ENCODE data around the gene CRB2.
"Not testable (repeated sequence)": the region's sequence is repeated elsewhere in the genome, so short reads cannot be mapped to it uniquely, and the experiment has no call there.

The CRB2 gene

DNA sequence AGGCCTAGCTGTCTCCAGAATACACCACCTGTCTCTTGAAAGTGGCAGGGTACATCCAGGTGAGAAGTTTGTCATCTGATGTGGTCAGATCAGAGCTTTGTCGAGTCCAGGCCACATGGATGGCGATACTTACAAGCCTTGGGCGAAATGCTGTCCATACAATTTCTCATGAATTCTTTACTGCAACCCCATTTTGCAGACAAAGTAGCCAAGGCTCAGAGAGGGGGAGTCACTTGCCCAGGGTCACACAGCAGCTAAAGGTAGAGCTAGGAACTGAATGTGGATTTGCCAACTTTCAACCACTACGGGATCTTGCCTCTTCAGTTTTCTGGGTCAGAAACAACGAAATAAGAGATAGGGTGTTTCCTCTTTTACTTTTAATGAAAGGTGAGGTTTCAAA is 35.2 kb downstream of the CRB2 start:
- ATAC-seq (no peak), DNase-seq (ENCODE audit: low spot score in 2 of 2) (no peak)
- no peak overlapping the region for H3K4me3 Mint-ChIP-seq
- H3K4me1 Mint-ChIP-seq = peaks cover 6% of the 10 kb centered on the region
- H3K9me3 Mint-ChIP-seq = no peaks in the 10 kb centered on the region
- no peak overlapping the region for H3K27ac Mint-ChIP-seq
- peaks cover 5% of the 10 kb centered on the region for H3K36me3 Mint-ChIP-seq

DNA sequence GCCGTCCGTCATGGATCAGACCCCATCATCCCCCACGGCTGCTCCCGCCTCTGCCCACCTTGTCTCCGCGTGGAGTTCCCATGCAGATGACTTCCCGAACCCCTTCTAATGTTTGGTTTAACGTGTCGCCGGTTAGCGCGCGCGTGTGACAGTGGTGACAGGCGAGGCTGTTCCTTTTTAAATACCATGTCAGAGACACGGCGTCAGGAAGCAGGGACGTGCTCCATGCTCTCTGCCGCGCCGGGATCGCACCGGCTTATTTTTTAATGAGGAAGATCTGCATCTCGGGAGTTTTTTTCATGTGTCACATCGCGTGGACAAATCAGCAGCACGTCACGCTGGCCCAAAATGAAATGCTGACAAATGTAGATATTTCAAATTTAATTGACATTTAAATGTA is 35.9 kb downstream of the CRB2 start:
- H3K27ac Mint-ChIP-seq = no peak overlapping the region
- H3K9me3 Mint-ChIP-seq = no peaks in the 10 kb centered on the region
- peaks cover 5% of the 10 kb centered on the region for H3K36me3 Mint-ChIP-seq
- no peak for ATAC-seq
- H3K4me1 Mint-ChIP-seq = peaks cover 6% of the 10 kb centered on the region
- no peak for DNase-seq (ENCODE audit: low spot score in 2 of 2)
- no peak overlapping the region for H3K4me3 Mint-ChIP-seq

DNA sequence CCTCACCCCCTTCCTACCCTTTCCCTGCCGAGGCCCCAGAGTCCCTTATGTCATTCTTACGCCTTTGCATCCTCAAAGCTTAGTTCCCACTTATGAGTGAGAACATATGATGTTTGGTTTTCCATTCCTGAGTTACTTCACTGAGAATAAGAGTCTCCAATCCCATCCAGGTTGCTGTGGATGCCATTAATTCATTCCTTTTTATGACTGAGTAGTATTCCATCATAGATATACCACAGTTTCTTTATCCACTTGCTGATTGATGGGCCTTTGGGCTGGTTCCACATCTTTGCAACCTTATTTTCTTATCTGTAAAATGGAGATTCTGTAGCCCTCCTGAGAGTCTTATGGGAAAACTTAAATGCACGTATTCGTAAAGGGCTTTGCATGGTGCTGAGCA is 36.8 kb downstream of the CRB2 start:
- Mint-ChIP-seq H3K4me1 (peaks cover under 1% of the 10 kb centered on the region), H3K36me3 (peaks cover 5% of the 10 kb centered on the region), H3K4me3 (no peak overlapping the region), H3K9me3 (no peaks in the 10 kb centered on the region), H3K27ac (no peak overlapping the region)
- no peak for ATAC-seq
- DNase-seq (ENCODE audit: low spot score in 2 of 2) = no peak

DNA sequence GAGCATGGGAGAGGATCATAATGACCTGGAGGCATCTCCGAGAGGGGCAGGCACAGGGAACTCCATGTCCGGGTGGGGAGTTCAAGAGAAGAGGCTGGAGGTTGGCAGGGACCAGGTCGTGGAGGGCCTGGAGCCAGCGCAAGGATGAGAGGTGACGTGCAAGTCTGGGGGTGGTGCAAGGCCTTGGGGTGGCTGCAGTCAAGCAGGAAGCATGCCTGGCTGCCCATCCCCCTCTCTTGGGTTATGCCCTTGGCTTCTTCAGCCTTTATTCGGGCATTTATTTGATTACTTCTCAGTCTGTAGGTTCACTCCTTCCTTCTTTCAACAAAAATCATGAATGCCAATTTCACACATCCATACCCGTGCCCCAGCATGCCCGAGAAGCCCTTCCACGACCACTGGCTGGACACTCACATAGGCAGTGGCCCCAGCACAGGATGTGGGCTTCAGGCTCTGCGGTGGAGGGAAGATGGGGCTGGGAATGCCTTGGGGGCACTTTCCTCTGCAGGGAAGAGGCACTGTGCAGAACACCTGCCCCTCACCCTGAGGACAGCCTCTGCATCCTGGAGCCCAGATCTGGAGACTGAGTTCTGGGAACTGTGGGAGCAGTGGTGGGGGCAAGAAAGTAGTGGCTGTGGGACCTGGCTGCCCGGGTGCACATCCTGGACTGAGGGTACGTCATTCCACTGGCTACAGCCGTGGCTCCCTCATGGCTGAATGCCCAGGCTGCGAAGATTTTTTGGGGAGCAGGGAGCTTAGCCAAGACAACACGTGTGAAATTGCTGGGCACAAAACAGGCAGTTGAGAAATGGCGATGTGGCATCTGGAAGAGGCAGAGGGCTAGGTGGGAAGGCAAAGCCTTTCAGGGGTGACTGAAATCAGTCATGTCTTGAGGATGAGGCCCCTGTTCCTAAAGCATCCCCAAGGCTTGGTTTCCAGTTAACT is 38.6 kb downstream of the CRB2 start:
- Mint-ChIP-seq H3K9me3 (no peaks in the 10 kb centered on the region), H3K4me1 (no peaks in the 10 kb centered on the region), H3K36me3 (peaks cover 5% of the 10 kb centered on the region), H3K4me3 (no peak overlapping the region), H3K27ac (no peak overlapping the region)
- no peak for ATAC-seq
- DNase-seq (ENCODE audit: low spot score in 2 of 2) = no peak

DNA sequence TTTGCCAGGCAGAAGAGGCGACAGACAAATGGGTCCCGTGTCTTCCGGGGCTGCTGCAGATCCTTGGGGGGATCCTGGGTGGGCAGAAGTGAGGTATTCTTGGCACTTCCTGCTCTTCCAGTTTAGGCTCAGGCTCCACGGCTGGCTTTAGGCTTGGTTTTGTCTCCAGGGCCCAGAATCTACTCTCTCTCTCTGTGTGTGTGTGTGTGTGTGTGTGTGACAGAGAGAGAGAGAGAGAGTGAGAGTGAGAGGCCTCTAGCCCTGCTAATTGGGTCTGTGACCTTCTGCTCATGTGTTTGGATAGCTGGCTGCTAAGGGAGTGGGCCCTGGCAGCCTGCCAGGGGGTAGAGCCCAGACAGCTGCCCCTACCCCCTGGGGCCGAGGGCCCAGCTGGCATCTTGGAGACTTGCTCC is 39.3 kb downstream of the CRB2 start:
- no peak overlapping the region for H3K27ac Mint-ChIP-seq
- ATAC-seq = no peak
- H3K9me3 Mint-ChIP-seq = no peaks in the 10 kb centered on the region
- no peak for DNase-seq (ENCODE audit: low spot score in 2 of 2)
- H3K36me3 Mint-ChIP-seq = peaks cover under 1% of the 10 kb centered on the region
- H3K4me1 Mint-ChIP-seq = no peaks in the 10 kb centered on the region
- H3K4me3 Mint-ChIP-seq = no peak overlapping the region

DNA sequence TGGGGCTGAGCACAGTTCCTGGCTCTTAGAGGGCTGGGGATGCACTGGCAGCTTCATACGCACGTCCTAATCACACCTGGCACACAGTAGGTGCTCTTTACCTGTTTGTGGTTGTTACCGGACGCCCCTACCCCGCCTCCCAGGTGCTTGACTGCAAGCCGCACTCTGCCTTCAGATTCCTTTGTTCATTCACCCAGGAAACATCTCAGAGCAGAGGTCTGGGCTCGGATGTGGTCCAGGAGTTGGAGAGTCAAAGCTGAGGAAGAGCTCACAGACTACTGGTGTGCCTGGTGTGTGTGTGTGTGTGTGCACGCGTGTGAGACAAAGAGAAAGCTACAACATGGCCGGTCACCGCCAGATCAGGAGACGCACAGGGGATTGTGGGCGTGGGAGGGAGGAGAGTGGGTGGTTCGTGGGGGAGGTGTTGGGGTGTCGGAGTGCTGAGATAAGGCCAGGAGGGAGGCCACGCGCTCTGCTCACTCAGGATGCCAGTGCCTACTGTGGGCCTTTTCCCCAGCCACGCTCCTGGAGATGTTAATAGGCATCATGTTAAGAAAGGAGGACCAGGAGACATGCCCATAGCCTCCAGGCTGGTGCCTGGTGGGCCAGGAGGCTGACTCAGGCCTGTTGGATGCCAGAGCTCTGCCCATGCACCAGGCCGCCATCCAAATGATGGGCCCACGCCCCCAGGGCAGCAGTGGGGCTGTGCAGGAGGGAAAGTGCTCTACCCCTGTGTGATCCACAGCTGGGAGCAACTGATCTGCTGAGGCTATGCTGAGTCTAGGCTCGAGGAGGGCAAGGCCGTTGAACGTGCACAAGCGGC is 39.9 kb downstream of the CRB2 start:
- Mint-ChIP-seq H3K36me3 (no peaks in the 10 kb centered on the region), H3K9me3 (no peaks in the 10 kb centered on the region), H3K4me1 (no peaks in the 10 kb centered on the region), H3K27ac (no peak overlapping the region), H3K4me3 (no peak overlapping the region)
- ATAC-seq (no peak), DNase-seq (ENCODE audit: low spot score in 2 of 2) (no peak)

DNA sequence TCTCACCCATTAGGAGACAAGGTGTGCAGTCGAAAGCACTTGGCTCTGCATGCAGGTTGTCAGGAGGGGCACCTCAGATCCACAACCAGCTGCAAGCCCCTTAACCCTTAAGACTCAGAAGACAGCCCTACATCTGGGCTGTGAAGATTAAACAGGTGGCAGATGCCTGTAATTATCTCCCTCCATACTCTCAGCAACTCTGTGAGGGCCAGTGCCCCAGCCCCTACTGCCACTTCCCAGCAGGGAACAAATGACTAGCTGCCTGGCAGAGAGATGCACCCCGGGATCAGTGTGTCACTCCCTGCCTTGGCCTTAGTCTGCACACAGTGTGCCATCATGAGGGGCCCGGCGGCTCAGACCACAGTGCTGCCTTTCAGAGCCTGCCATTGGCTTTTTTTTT is 42.0 kb downstream of the CRB2 start:
- ATAC-seq (no peak), DNase-seq (ENCODE audit: low spot score in 2 of 2) (no peak)
- Mint-ChIP-seq H3K9me3 (no peaks in the 10 kb centered on the region), H3K4me3 (no peak overlapping the region), H3K36me3 (no peaks in the 10 kb centered on the region), H3K4me1 (no peaks in the 10 kb centered on the region), H3K27ac (no peak overlapping the region)

DNA sequence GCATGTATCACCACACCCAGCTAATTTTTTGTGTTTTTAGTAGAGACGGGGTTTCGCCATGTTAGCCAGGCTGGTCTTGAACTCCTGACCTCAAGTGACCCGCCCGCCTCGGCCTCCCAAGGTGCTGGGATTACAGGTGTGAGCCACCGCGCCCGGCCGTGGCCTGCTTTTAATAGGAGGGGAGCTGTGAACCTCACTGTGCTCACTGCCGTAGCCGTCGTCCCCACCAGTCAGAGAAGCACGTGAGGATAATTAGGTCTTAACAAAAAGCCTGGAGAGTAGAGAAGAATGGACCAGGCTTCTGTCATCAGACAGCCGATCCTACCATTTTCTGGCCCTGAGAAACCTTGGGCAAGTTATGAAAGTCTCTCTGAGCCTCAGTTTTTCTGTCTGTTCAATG is 42.9 kb downstream of the CRB2 start:
- not testable (repeated sequence) for ATAC-seq; H3K9me3 Mint-ChIP-seq; H3K27ac Mint-ChIP-seq; H3K36me3 Mint-ChIP-seq; DNase-seq (ENCODE audit: low spot score in 2 of 2); H3K4me3 Mint-ChIP-seq; H3K4me1 Mint-ChIP-seq

DNA sequence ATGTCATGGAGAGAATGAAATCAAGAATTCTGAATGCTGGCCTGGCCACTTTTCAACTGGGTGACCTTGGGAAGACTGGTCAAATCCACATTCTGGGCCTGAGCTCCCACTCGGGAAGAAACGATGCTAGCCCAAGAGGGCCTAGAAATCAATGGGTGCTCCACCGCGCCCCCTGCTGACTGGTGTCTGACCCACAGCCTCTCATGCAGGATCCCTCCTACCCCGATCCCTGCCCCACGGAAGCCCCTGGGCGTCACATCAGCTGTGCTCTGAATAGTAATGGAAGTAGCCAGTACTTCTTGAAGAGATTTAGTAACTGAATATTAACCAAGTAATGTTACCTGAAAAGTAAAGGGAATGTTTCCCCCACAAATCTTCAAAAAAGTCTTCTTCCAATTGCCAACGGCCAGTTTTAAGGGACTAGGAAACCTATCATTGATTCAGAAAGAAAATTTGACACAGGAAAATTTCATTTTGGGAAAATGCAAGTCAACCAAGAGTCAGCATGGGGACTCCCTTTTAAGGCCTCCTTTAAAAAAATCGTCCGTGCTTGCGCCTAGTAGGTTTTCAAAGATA is 43.9 kb downstream of the CRB2 start:
- no peak overlapping the region for H3K27ac Mint-ChIP-seq
- DNase-seq (ENCODE audit: low spot score in 2 of 2) = no peak
- H3K36me3 Mint-ChIP-seq = no peaks in the 10 kb centered on the region
- H3K9me3 Mint-ChIP-seq = no peaks in the 10 kb centered on the region
- no peak overlapping the region for H3K4me3 Mint-ChIP-seq
- no peaks in the 10 kb centered on the region for H3K4me1 Mint-ChIP-seq
- no peak for ATAC-seq

DNA sequence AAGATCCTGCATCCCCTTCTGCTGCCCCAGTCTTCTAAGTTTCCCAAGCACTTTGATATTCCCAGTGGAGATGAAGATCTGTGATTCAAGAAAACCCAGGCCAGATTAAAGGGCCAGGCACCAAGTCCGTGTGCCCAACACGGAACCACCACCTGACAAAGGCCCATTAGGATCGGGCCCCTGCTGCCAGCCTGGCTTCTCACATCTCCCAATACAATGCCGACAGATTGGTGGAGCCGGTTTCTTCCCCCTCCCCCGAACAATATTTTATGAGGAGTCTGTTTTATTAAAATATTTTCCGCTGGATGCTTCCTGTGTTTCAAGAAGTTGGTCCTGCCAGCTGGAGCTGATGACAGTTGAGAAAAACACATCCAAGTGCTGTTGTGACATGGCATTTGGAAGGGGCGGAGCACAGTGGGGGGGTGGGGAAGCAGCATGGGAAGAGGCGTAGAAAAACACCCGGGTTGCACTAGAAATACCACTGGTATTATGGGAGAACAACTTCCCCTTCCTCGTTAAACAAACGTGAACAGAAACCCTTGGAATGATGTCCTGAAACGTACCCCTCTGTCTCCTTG is 45.0 kb downstream of the CRB2 start:
- ATAC-seq (no peak), DNase-seq (ENCODE audit: low spot score in 2 of 2) (no peak)
- H3K4me1 Mint-ChIP-seq = no peaks in the 10 kb centered on the region
- H3K9me3 Mint-ChIP-seq = no peaks in the 10 kb centered on the region
- H3K27ac Mint-ChIP-seq = no peak overlapping the region
- H3K4me3 Mint-ChIP-seq = no peak overlapping the region
- no peaks in the 10 kb centered on the region for H3K36me3 Mint-ChIP-seq

DNA sequence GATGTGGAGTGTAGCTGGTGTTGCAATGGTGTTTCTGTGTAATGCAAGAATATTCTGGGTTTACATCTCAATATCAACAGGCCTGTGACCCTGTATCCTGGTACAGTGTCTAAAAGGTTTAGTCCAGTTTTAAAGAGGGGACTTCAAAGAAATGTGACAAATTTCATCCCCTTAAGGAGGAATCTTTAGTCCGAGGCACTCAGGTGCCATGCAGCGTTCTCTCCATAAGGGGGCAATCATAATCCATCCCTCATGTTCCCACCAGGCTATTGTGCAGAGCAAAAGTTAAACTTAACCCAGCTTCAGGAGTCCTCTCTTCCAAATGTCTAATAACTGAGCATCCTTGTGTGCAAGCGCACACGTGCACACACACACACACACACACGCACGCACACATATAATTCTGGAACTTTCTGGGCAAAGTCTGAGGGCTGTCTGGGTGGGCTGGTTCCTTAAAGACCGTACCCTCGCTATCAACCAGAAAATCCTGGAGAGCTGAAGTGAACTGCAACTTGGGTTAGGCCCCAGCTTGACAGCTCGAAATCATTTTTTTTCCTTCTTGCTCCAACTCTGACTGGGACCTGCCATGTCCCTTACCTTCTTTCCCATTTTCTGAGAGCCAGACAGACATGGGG is 46.0 kb downstream of the CRB2 start:
- ATAC-seq (no peak), DNase-seq (ENCODE audit: low spot score in 2 of 2) (no peak)
- Mint-ChIP-seq H3K9me3 (no peaks in the 10 kb centered on the region), H3K27ac (no peak overlapping the region), H3K4me1 (peaks cover 7% of the 10 kb centered on the region), H3K36me3 (no peaks in the 10 kb centered on the region), H3K4me3 (no peak overlapping the region)

DNA sequence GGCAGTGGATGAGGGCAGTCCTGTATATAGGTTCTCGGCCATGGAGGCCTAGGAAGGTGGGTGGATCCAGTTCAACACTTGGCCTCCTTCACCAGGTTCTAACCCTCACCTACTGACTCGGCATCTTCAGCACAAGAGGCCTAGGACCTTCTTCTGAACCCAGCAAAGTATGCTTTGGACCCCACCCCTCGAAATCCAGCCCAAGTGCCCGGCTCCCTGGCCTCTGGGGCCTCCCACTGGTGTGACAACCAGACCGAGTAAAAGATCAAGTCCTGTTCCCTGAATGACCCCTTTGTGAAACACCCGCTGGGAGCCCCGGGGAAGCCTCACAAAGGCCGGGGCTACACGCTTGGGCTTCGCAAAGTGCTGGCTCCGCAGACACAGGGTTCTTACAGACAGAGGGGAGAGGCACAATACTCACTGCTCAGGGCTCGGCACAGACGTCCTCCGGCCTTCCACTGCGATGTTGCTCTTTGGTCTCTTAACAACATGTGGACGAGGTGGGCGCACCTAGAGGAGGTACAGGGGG is 47.0 kb downstream of the CRB2 start:
- DNase-seq (ENCODE audit: low spot score in 2 of 2) (no peak), ATAC-seq (no peak)
- Mint-ChIP-seq H3K4me1 (peaks cover 8% of the 10 kb centered on the region), H3K9me3 (no peaks in the 10 kb centered on the region), H3K36me3 (no peaks in the 10 kb centered on the region), H3K4me3 (no peak overlapping the region), H3K27ac (no peak overlapping the region)

DNA sequence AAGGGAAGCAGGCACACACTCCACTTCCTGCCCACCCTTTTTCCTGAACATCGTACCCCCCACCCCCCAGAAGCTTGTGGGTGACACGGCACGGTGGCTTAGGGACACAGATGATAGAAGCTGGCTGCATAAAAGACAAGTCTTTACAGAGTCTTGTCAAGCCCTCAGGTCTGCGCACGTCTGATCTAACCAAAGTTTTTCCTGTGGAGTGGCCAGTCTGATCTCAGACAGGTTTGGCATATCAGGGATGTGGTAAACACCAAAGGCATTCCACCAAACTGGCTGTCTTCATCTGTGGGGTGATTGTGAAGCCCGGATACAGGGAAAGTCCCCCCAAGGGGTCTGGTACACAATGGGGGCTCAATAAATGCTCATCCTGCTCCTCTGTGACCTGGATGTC is 50.0 kb downstream of the CRB2 start:
- H3K4me3 Mint-ChIP-seq = no peak overlapping the region
- no peaks in the 10 kb centered on the region for H3K36me3 Mint-ChIP-seq
- ATAC-seq (no peak), DNase-seq (ENCODE audit: low spot score in 2 of 2) (no peak)
- peaks cover 8% of the 10 kb centered on the region for H3K4me1 Mint-ChIP-seq
- peak overlapping the region; percentile 17 for H3K27ac Mint-ChIP-seq
- no peaks in the 10 kb centered on the region for H3K9me3 Mint-ChIP-seq

DNA sequence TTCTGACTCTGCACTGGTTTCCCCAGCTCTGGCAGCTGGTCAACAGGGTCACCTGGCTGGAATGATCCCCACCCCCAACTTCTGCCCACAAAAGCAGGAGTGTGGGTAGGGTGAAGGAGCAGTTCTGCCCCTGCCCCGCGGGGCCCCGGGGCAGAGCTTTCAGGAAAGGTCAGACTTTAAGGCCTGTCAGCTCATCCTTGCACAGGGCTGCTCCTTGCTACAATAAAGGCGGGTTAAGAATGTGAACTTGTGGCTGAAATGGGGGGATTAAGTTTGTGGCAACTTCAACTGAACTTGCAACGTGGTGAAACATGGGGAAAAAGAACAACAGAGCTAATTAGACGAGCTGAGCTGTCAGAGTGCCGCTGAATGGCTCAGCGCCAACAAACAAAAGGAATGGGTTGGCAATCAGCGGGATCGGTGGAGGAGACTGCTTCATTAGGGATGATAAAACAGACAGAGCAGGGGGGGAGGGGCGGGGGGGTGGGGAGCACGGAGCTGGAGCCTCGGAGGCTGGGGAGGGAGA is 50.8 kb downstream of the CRB2 start:
- Mint-ChIP-seq H3K9me3 (no peaks in the 10 kb centered on the region), H3K4me1 (peaks cover 8% of the 10 kb centered on the region), H3K27ac (peak overlapping the region; percentile 17), H3K4me3 (no peak overlapping the region), H3K36me3 (no peaks in the 10 kb centered on the region)
- no peak for DNase-seq (ENCODE audit: low spot score in 2 of 2)
- no peak for ATAC-seq

Measured in stimulated activated effector memory CD8-positive, alpha-beta T cell treated with anti-CD3 and anti-CD28 coated beads, Interleukin-12 subunit alpha, Interleukin-12 subunit beta, amount 100 ng/mL, for 72 hours (primary cell).